IPS-15b (cell line): ENCODE results near the gene TRIM62.
A peak's percentile ranks its signal among the peaks of the same experiment; 100 is the strongest.

ENCODE experiments used
- H3K27me3 ChIP-seq: one replicate; pipeline ENCODE4 v1.6.1; 2013; ENCODE audit warnings: low read length; ENCODE audit not compliant: control insufficient read depth, insufficient read depth
- H3K36me3 ChIP-seq: one replicate; pipeline ENCODE4 v1.6.1; 2013; ENCODE audit warnings: low read length; ENCODE audit not compliant: control insufficient read depth, insufficient read depth
- H3K4me1 ChIP-seq: one replicate; pipeline ENCODE4 v1.6.1; 2013; ENCODE audit warnings: mild to moderate bottlenecking, low read length; ENCODE audit not compliant: control insufficient read depth, insufficient read depth
- H3K4me3 ChIP-seq: one replicate; pipeline ENCODE4 v1.5.1; 2013; ENCODE audit warnings: low read depth, low read length
- H3K9ac ChIP-seq: one replicate; pipeline ENCODE4 v1.6.1; 2013; ENCODE audit warnings: low read depth, mild to moderate bottlenecking, low read length
- H3K9me3 ChIP-seq: one replicate; pipeline ENCODE4 v1.6.1; 2013; ENCODE audit warnings: mild to moderate bottlenecking, low read length; ENCODE audit not compliant: control insufficient read depth, insufficient read depth

Gene TRIM62

GRCh38 chr1:33195556-33195955 lies 13.7 kb upstream of the TRIM62 start:
- H3K4me3 ChIP-seq: no peak overlapping the region
- H3K9ac ChIP-seq: no peak overlapping the region
- no peaks in the 10 kb centered on the region for H3K4me1 ChIP-seq
- H3K9me3 ChIP-seq: no peaks in the 10 kb centered on the region
- peaks cover 7% of the 10 kb centered on the region for H3K27me3 ChIP-seq
- no peaks in the 10 kb centered on the region for H3K36me3 ChIP-seq

GRCh38 chr1:33191731-33192275 lies 10.0 kb upstream of the TRIM62 start:
- Histone ChIP-seq H3K9ac (no peak overlapping the region), H3K36me3 (no peaks in the 10 kb centered on the region), H3K27me3 (peaks cover 8% of the 10 kb centered on the region), H3K4me3 (no peak overlapping the region), H3K4me1 (no peaks in the 10 kb centered on the region), H3K9me3 (no peaks in the 10 kb centered on the region)

GRCh38 chr1:33190701-33191100 lies 8.9 kb upstream of the TRIM62 start:
- Histone ChIP-seq H3K27me3 (peaks cover 8% of the 10 kb centered on the region), H3K4me3 (no peak overlapping the region), H3K9me3 (no peaks in the 10 kb centered on the region), H3K9ac (no peak overlapping the region), H3K4me1 (no peaks in the 10 kb centered on the region), H3K36me3 (no peaks in the 10 kb centered on the region)

GRCh38 chr1:33188572-33189275 lies 6.9 kb upstream of the TRIM62 start:
- no peaks in the 10 kb centered on the region for H3K9me3 ChIP-seq
- peaks cover 8% of the 10 kb centered on the region for H3K27me3 ChIP-seq
- H3K36me3 ChIP-seq: no peaks in the 10 kb centered on the region
- H3K4me3 ChIP-seq: no peak overlapping the region
- no peaks in the 10 kb centered on the region for H3K4me1 ChIP-seq
- no peak overlapping the region for H3K9ac ChIP-seq

GRCh38 chr1:33186936-33187335 lies 5.1 kb upstream of the TRIM62 start:
- H3K9ac ChIP-seq: no peak overlapping the region
- no peaks in the 10 kb centered on the region for H3K36me3 ChIP-seq
- H3K4me1 ChIP-seq: peaks cover 7% of the 10 kb centered on the region
- no peak overlapping the region for H3K4me3 ChIP-seq
- H3K27me3 ChIP-seq: peaks cover 14% of the 10 kb centered on the region
- no peaks in the 10 kb centered on the region for H3K9me3 ChIP-seq

- Histone ChIP-seq H3K9ac (no peak overlapping the region), H3K27me3 (peaks cover 10% of the 10 kb centered on the region), H3K4me3 (no peak overlapping the region), H3K9me3 (no peaks in the 10 kb centered on the region), H3K4me1 (peaks cover 7% of the 10 kb centered on the region), H3K36me3 (no peaks in the 10 kb centered on the region)
Measured at GRCh38 chr1:33185541-33185940, 3.7 kb upstream of the TRIM62 start.

- H3K9me3 ChIP-seq: no peaks in the 10 kb centered on the region
- peaks cover 15% of the 10 kb centered on the region for H3K27me3 ChIP-seq
- H3K36me3 ChIP-seq: no peaks in the 10 kb centered on the region
- H3K4me3 ChIP-seq: no peak overlapping the region
- H3K4me1 ChIP-seq: peaks cover 7% of the 10 kb centered on the region
- H3K9ac ChIP-seq: no peak overlapping the region
Measured at GRCh38 chr1:33183306-33183705, 1.5 kb upstream of the TRIM62 start.

GRCh38 chr1:33182896-33183295 lies 1.1 kb upstream of the TRIM62 start:
- H3K4me3 ChIP-seq: peak overlapping the region; percentile 86
- peaks cover 15% of the 10 kb centered on the region for H3K27me3 ChIP-seq
- peaks cover 7% of the 10 kb centered on the region for H3K4me1 ChIP-seq
- H3K9ac ChIP-seq: no peak overlapping the region
- H3K9me3 ChIP-seq: no peaks in the 10 kb centered on the region
- H3K36me3 ChIP-seq: no peaks in the 10 kb centered on the region

GRCh38 chr1:33182401-33182841 lies 578 bp upstream of the TRIM62 start:
- H3K27me3 ChIP-seq: peaks cover 15% of the 10 kb centered on the region
- H3K36me3 ChIP-seq: no peaks in the 10 kb centered on the region
- H3K9me3 ChIP-seq: no peaks in the 10 kb centered on the region
- peaks cover 7% of the 10 kb centered on the region for H3K4me1 ChIP-seq
- no peak overlapping the region for H3K9ac ChIP-seq
- H3K4me3 ChIP-seq: peak overlapping the region; percentile 86

GRCh38 chr1:33180911-33181890 lies 642 bp downstream of the TRIM62 start:
- Histone ChIP-seq H3K4me3 (peak overlapping the region; percentile 86), H3K36me3 (no peaks in the 10 kb centered on the region), H3K27me3 (peaks cover 15% of the 10 kb centered on the region), H3K9me3 (no peaks in the 10 kb centered on the region), H3K9ac (no peak overlapping the region), H3K4me1 (peaks cover 7% of the 10 kb centered on the region)

- H3K4me3 ChIP-seq: peak overlapping the region; percentile 78
- no peaks in the 10 kb centered on the region for H3K36me3 ChIP-seq
- no peak overlapping the region for H3K9ac ChIP-seq
Measured at GRCh38 chr1:33180226-33180910, 1.5 kb downstream of the TRIM62 start.

More at GRCh38 chr1:33180226-33180910, 1.5 kb downstream of the TRIM62 start:
- peaks cover 7% of the 10 kb centered on the region for H3K4me1 ChIP-seq
- H3K9me3 ChIP-seq: no peaks in the 10 kb centered on the region
- peaks cover 15% of the 10 kb centered on the region for H3K27me3 ChIP-seq
